Astrocyte (in vitro differentiated cells and primary cell): ENCODE results near the gene ZNF839. TPM values are rescaled to one million over a fixed set of nuclear protein-coding genes. Genes with fewer than 3 reads are reported as not detected.

ENCODE experiments used
- DNase-seq: peaks from one replicate; pipeline ENCODE4 v3.0.0-alpha.2; 2010; ENCODE audit warnings: low read depth
- FAIRE-seq: peaks from 2 replicates; lab custom pipeline; 2011; peaks lifted over from hg19 to GRCh38; lab: Jason Lieb, UNC
- H2AFZ ChIP-seq: 2 replicates; pipeline ENCODE4 v1.6.0; 2012; ENCODE audit warnings: low read depth, low read length, inconsistent platforms
- H3K27ac ChIP-seq: 2 replicates; pipeline ENCODE4 v1.5.1; 2011; ENCODE audit warnings: low read depth, low read length, inconsistent platforms
- H3K27me3 ChIP-seq: 2 replicates; pipeline ENCODE4 v1.6.0; 2011; ENCODE audit warnings: low read length, inconsistent platforms; ENCODE audit not compliant: insufficient read depth
- H3K36me3 ChIP-seq: 2 replicates; pipeline ENCODE4 v1.5.1; 2011; ENCODE audit warnings: low read length, inconsistent platforms; ENCODE audit not compliant: insufficient read depth
- H3K4me1 ChIP-seq: 2 replicates; pipeline ENCODE4 v1.5.1; 2011; ENCODE audit warnings: low read length, inconsistent platforms; ENCODE audit not compliant: insufficient read depth
- H3K4me2 ChIP-seq: 2 replicates; pipeline ENCODE4 v1.6.0; 2012; ENCODE audit warnings: low read length, inconsistent platforms
- H3K4me3 ChIP-seq: 2 replicates; pipeline ENCODE4 v1.5.1; 2011; ENCODE audit warnings: low read depth, mild to moderate bottlenecking, low read length, inconsistent platforms; ENCODE audit not compliant: insufficient read depth
- H3K79me2 ChIP-seq: 2 replicates; pipeline ENCODE4 v1.6.0; 2012; ENCODE audit warnings: mild to moderate bottlenecking, low read length, inconsistent platforms; ENCODE audit not compliant: insufficient read depth
- H3K9ac ChIP-seq: 2 replicates; pipeline ENCODE4 v1.6.0; 2012; ENCODE audit warnings: mild to moderate bottlenecking, low read length, inconsistent platforms
- H3K9me3 ChIP-seq: 2 replicates; pipeline ENCODE4 v1.5.1; 2012; ENCODE audit warnings: low read depth, mild to moderate bottlenecking, low read length, inconsistent platforms; ENCODE audit not compliant: insufficient read depth
- H4K20me1 ChIP-seq: 2 replicates; pipeline ENCODE4 v1.6.0; 2012; ENCODE audit warnings: low read length, inconsistent platforms; ENCODE audit not compliant: insufficient read depth
- H3K27ac Mint-ChIP-seq: one replicate; pipeline ENCODE4 v1.8.0; 2021; ENCODE audit warnings: mild to moderate bottlenecking, mixed read lengths; ENCODE audit not compliant: unreplicated experiment
- H3K27me3 Mint-ChIP-seq: one replicate; pipeline ENCODE4 v1.8.0; 2021; ENCODE audit warnings: low read depth, mixed read lengths; ENCODE audit not compliant: unreplicated experiment
- H3K36me3 Mint-ChIP-seq: one replicate; pipeline ENCODE4 v1.8.0; 2021; ENCODE audit warnings: low read depth, mixed read lengths; ENCODE audit not compliant: unreplicated experiment
- H3K4me1 Mint-ChIP-seq: one replicate; pipeline ENCODE4 v1.8.0; 2021; ENCODE audit warnings: low read depth, mixed read lengths; ENCODE audit not compliant: unreplicated experiment
- H3K4me3 Mint-ChIP-seq: one replicate; pipeline ENCODE4 v1.8.0; 2021; ENCODE audit warnings: mild to moderate bottlenecking, moderate library complexity, mixed read lengths; ENCODE audit not compliant: unreplicated experiment
- H3K9me3 Mint-ChIP-seq: one replicate; pipeline ENCODE4 v1.8.0; 2021; ENCODE audit warnings: mild to moderate bottlenecking, mixed read lengths; ENCODE audit not compliant: unreplicated experiment
- CTCF ChIP-seq: IDR thresholded peaks from 2 replicates; pipeline ENCODE4 v1.5.1; 2011; ENCODE audit warnings: low read depth, mild to moderate bottlenecking, inconsistent platforms, low read length, moderate library complexity; ENCODE audit not compliant: insufficient read depth
- EZH2 ChIP-seq: IDR thresholded peaks from 2 replicates; pipeline ENCODE4 v1.6.1; 2012; ENCODE audit warnings: mild to moderate bottlenecking, low read length, inconsistent platforms; ENCODE audit not compliant: insufficient read depth
- total RNA-seq: library from RNA; stranded (reverse); gene quantifications from 2 replicates; pipeline ENCODE4 v1.2.1, GENCODE V29; 2021

The ZNF839 gene
- total RNA-seq, 1 donor from 2014 or later: 8.0 TPM

GRCh38 chr14:102320671-102321455, 1.3 kb downstream of the ZNF839 start:
- Histone ChIP-seq H2AFZ (peak overlapping the region; percentile 95), H3K4me2 (peak overlapping the region; percentile 93)

GRCh38 chr14:102321456-102322422, 2.2 kb downstream of the ZNF839 start:
- Histone ChIP-seq H4K20me1 (no peaks in the 10 kb centered on the region), H3K9me3 (no peaks in the 10 kb centered on the region), H3K79me2 (peaks cover 16% of the 10 kb centered on the region), H3K4me3 (no peak overlapping the region), H3K27ac (no peak overlapping the region), H3K4me1 (peaks cover 22% of the 10 kb centered on the region), H3K27me3 (no peaks in the 10 kb centered on the region), H3K9ac (no peak overlapping the region), H3K36me3 (peaks cover 4% of the 10 kb centered on the region), H3K4me2 (no peak overlapping the region), H2AFZ (no peak overlapping the region)
- Mint-ChIP-seq H3K4me3 (peak overlapping the region; percentile 92), H3K4me1 (peaks cover 8% of the 10 kb centered on the region), H3K36me3 (peaks cover 5% of the 10 kb centered on the region), H3K27me3 (no peaks in the 10 kb centered on the region), H3K27ac (no peak overlapping the region), H3K9me3 (no peaks in the 10 kb centered on the region)
- TF ChIP-seq CTCF (no peak), EZH2 (no peak)
- FAIRE-seq (no peak), DNase-seq (no peak)

More at GRCh38 chr14:102320671-102321455, 1.3 kb downstream of the ZNF839 start:
- peak overlapping the region; percentile 91 for H3K9ac ChIP-seq
- FAIRE-seq (no peak), DNase-seq (no peak)
- peak overlapping the region; percentile 79 for H3K4me3 ChIP-seq
- TF ChIP-seq CTCF: no peak
- no peak for TF ChIP-seq EZH2
- H3K36me3 Mint-ChIP-seq: peaks cover 2% of the 10 kb centered on the region
- H3K27me3 ChIP-seq: no peaks in the 10 kb centered on the region
- H3K27me3 Mint-ChIP-seq: no peaks in the 10 kb centered on the region
- no peak overlapping the region for H3K27ac Mint-ChIP-seq
- no peaks in the 10 kb centered on the region for H3K9me3 Mint-ChIP-seq
- H3K9me3 ChIP-seq: no peaks in the 10 kb centered on the region
- H4K20me1 ChIP-seq: no peaks in the 10 kb centered on the region
- peaks cover 9% of the 10 kb centered on the region for H3K4me1 Mint-ChIP-seq
- H3K79me2 ChIP-seq: peaks cover 16% of the 10 kb centered on the region
- H3K27ac ChIP-seq: peak overlapping the region; percentile 94
- H3K4me1 ChIP-seq: peaks cover 30% of the 10 kb centered on the region
- H3K4me3 Mint-ChIP-seq: peak overlapping the region; percentile 92
- H3K36me3 ChIP-seq: no peaks in the 10 kb centered on the region
